NCI-H2107 treated with DMSO at 0.1 percent for 48 hours (cell line): ENCODE data around the gene KPTN.

Experiments
- DNase-seq: peaks from one replicate; lab custom pipeline; 2025; ENCODE audit not compliant: unreplicated experiment; lab: John Stamatoyannopoulos, UW

The KPTN gene

DNA sequence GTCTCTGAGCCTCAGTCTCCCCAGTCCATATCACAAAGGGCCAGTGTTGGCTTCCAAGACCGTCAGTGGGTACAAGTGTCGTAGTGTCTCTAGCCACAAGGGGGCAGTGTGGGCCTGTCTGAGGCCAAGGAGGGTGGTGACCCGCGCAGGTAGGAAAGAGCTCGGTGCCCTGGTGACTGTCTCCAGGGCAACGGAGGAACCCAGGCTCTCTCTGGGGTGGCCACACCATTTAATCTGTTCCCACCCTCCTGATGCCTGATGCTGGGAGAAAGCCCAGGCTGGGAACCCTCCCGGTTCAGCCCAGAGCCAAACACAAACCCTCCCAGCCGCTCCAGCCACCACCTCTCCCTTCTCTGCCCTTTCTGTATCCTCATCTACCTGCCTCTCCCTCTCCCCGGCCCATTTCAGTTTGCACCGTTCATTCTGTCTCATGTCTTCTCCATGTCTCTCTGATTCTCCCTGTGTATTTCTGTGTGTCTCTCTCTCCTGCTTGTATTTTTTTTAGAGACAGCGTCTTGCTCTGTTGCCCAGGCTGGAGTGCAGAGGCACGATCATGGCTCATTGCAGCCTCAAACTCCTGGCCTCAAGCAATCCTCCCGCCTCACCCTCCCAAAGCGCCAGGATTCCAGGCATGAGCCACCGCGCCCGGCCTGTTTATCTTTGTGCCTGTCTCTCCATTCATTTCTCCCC lies 47.2 kb downstream of the KPTN start:
- peak; percentile 80 for DNase-seq

DNA sequence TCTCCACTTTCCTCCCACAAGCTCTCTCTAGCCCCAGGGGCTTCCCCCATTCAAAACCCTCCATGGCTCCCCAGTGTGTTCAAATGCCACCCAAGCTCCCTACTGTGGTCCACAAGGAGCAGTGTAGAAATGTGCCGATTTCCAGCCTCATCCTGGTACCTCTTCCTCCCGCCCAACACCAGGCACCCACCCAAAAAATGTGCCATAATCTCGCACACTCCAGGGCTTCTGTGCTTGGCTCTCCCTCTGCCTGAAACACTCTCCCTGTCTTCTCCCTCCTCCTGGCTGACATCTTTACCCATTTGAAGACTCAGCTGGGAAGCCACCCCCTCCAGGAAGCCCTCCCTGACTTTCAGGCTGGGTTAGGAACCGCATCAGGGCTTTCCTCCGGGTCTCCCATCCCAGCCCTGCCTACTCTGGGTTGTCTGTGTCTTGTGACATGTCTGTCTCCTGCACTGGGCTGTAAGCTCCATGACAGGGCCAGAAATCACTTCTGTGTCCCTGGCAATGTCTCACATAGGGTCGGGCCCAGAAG lies 48.1 kb downstream of the KPTN start:
- DNase-seq, result no peak

DNA sequence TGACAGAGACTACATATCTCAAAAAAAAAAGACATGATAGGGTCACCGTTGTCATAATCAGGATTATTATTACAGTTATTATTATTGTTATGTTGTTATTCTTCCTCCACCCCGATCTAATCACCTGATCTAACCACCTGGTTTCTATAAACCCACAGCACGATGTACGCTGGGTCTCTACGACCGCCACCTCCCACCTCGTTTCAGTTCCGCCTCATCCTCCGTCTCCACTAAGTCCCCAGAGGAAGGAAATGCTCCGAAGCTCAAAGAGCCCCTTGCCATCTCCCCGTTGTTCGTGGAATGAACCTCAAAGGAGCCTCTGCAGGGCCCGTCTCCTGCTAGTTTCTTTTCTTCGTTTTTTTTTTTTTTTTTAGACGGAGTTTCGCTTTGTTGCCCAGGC lies 48.8 kb downstream of the KPTN start:
- no peak for DNase-seq

DNA sequence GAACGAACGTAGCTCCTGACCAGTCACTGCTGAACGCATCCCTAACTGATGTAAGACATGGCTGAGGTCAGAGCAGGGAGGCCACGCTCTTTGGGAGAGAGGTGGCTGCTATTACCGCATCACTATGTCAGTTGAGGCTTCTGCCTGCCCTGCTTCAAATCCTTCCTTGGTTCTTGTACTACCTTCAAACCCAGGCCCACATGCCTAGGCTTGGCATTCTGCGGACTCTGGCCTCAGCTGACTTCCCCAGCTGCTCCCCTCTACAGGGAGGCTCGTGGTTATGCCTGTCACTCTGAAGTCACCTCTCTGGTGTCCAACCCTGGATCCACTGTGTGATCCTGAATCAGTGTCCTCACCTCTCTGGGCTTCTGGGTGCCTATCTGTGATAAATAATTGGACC lies 49.9 kb downstream of the KPTN start:
- no peak for DNase-seq

DNA sequence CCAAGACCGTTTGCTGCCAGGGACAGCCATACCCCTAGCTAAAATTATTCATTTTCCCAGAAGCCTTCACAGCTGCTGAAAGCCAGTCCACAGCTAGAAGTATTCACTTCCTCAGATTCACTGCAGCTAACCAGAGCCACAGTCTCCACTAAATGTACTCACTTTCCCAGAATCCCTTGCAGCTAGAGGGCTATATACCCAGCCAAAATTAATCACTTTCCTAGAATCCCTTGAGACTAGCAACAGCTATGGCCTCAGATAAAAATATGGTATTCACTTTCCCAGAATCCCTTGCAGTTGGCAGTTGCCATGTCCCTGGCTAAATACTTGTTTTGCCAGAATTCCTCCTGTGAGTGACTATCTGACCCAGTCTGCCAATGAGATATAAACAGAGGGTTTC lies 50.9 kb downstream of the KPTN start:
- DNase-seq, result no peak

DNA sequence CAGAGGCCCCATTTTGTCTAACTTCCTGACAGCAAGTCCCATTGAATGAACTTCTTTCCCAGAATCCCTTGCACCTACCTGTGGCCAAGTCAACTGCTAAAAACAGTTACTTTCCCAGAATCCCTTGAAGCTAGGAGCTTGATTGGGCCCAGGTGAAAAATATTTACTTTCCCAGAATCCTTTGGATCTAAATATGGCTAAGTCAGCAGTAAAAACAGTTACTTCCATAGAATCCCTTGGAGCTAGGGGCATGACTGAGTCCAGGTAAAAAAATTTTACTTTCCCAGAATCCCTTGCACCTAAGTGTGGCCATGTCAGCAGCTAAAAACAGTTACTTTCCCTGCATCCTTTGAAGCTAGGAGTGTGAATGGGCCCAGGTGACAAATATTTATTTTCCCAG lies 51.5 kb downstream of the KPTN start:
- no peak for DNase-seq

DNA sequence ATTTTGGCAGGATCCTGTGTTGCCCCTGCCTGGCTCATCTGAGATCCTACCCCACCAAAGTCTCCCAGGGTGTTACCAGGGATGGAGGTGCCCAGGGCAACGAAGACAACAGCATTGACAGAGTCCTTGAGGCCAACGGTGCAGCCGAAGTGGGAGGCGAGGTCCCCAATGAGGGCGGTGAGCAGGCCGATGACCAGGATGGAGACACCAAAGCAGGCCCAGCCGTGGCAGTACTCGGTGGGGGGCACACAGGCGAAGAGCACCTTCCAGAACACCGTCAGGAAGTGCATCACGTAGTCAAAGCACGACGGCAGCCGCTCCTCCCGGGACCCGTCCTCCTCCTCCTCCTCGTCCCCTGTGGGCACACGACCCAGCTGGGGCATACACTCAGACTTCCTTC lies 51.9 kb downstream of the KPTN start:
- DNase-seq, result no peak

DNA sequence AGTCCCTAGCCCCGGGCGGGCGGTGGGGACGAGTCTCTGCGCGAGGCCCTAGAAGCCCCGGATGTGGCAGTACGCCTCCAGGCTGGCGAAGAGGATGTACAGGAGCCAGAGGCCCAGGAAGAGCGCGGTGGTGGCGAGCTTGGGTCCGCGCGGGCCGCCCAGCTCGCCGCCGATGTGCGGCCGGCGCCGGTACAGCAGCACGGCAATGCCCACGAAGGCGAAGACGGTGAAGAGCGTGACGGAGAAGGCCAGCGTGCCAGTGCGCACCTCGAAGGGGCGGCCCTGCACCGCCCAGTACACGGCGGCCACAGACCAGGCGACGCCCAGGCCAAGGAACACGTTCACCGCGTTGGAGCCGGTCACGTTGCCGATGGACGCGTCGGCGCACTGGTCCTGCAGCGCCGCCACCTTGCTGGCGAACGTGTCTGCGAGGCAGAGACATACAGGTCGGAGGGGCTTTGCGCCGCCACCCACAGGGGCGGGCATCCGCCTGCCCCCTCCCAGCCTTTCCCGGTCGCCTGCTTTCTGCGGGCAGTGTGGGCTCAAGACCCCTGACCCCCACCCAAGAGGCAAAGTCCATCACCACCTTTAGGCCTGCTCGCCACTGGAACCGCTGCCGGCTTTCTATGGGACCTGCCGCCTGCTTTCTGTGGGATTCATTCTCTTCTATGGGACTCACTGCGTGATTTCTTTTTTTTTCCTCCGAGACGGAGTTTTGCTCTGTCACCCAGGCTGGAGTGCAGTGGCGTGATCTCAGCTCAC lies 53.8 kb downstream of the KPTN start:
- no peak for DNase-seq

DNA sequence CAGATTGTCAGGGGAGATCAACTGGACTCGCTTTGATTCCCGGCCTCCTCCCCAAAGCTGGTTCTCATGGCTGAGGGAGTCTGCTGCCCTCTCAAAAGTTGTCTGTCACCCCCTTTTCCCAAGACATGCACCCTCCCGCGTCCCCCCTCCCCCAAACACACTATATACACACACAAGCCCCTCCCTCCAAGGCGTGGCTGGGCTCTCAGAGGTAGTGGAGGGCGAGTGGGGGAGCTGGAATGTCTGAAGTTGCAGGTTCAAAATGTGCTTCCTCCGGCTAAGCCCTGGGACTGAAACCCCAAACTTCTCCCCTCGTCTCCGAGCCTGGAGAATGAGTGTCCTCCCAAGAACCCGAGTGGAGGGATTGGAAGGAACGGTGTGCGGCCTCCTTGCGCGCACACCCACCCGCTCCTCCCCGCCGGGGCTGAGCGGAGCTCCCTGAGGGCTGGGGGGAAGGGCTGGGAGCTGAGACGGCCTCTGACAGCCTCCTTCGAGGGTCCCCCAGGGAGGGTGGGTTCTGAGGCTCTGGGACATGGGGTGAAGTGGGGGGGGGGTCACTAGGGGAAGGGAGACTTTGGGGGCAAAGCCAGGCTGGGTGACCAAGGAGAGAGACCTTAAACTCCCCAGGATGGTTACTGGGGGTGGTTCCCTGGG lies 54.8 kb downstream of the KPTN start:
- DNase-seq, result no peak

DNA sequence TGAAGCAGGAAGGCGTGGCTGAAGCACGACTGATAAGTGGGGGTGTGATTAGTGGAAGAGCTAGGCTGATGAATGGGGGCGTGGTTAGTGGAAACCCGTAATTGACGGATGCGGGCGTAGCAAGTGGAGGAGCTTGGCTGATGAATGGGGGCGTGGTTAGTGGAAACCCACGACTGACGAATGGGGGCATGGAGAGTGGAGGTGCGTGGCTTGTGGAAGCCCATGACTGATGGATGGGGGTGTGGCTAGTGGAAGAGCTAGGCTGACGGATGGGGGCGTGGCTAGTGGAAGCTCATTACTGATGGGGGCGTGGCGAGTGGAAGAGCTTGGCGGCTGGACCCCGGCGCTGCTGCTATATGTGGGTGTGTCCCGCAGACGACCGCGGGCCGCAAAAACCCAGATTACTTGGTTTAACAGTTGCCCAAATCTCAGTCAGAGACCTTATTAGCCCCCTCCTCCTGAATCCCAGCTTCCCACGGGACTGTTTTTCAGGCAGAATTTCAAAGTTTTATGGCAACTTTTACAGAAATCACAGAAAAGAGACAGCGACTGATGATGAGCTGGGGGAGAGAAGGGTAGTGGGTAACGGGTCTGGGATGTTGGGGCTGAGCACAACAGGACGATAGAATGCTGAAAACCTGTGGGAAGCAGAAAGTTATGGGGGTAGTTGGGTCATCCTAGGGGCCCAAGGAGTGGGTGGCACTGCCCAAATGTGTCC lies 55.7 kb downstream of the KPTN start:
- DNase-seq, result peak; percentile 56

DNA sequence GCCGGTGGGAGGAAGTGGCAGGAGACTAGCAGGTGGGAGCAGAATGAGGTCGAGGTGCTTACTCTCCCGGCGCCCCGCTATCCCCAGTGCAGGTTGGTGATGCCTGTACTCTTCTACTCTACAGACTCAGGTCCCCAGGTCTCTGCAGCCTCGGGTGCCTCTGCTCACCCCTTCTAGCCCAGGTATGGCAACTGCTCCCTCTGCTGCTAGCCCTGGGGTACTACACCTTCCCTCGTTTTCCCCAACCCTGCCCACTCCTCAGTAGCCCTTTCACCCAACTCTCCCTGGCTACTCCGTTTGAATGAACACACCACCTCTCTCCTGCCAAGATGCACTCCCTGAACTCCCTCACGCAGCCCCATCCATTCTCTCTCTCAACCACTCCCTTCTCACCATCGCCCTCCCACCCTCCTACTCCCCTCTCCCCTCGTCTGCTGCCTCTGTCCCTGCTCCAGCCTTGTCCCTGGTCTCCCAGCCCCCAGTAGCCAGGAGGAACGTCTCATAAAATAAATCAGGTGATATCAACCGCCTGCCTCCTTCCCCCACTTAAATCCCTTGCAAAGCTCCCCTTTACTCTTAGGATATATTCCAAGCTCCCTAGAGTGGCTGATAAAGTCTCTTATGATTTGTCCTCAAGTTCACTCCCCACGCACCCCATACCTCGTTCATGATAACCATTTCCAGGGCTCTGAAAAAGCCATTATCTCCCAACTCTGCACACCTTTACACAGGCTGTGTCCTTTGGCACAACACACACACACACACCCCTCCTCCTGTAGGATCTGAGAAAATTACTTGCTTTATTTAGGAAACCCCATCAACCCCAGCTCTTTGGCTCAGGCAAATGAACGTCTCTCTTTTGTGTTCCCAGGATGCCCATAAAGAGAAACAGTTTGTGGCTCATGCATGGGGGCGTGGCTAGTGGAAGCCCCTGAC lies 56.5 kb downstream of the KPTN start:
- DNase-seq, result peak; percentile 23
